ENCODE measurements around the gene OR8S1. TPM values are rescaled to one million over a fixed set of nuclear protein-coding genes. Genes with fewer than 3 reads are reported as not detected.
"Not testable (repeated sequence)": the region's sequence is repeated elsewhere in the genome, so short reads cannot be mapped to it uniquely, and the experiment has no call there.

OR8S1 gene
- total RNA-seq, 1 donor = not detected

DNA sequence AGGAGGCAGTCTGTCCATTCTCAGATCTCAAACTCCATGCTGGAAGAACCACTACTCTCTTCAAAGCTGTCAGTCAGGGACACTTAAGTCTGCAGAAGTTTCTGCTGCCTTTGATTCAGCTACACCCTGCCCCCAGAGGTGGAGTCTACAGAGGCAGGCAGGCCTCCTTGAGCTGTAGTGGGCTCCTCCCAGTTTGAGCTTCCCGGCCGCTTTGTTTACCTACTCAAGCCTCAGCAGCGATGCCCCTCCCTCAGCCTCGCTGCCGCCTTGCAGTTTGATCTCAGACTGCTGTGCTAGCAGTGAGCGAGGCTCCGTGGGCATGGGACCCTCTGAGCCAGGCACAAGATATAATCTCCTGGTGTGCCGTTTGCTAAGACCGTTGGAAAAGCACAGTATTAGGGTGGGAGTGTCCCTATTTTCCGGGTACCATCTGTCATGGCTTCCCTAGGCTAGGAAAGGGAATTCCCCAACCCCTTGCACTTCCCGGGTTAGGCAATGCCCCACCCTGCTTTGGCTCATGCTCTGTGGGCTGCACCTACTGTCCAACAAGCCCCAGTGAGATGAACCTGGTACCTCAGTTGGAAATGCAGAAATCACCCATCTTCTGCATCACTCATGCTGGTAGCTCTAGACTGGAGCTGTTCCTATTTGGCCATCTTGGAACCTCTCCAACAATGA lies 28.4 kb downstream of the OR8S1 start:
- DNase-seq (ENCODE audit: low read depth in 2 of 3, low spot score in 2 of 3) = not testable (repeated sequence)

GRCh38 chr12:48556631-48557030 lies 31.2 kb downstream of the OR8S1 start:
- DNase-seq (ENCODE audit: low read depth in 2 of 3, low spot score in 2 of 3) = no peak

- DNase-seq (ENCODE audit: low read depth in 2 of 3, low spot score in 2 of 3) = no peak
Measured at GRCh38 chr12:48557919-48558318, 32.5 kb downstream of the OR8S1 start.

DNA sequence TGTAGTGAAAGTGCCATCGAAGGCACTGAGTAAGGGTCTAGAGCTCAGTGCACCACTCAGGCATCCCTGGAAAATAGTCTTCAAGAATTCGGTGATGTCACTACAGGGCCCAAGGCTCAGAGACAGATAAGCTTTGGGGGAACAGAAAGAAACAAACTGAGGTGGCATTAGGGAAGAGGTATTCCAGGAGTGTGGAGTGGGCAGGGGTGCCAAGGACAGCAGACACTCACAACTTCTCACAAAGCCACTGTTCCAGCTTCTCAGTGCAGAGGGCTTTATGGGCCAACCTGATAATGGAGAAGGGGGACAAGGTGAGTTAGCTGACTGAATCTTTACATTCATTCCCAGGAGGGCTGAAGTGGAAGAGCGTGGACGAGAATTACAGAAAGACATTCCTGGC lies 42.3 kb downstream of the OR8S1 start:
- no peak for DNase-seq (ENCODE audit: low read depth in 2 of 3, low spot score in 2 of 3)

DNA sequence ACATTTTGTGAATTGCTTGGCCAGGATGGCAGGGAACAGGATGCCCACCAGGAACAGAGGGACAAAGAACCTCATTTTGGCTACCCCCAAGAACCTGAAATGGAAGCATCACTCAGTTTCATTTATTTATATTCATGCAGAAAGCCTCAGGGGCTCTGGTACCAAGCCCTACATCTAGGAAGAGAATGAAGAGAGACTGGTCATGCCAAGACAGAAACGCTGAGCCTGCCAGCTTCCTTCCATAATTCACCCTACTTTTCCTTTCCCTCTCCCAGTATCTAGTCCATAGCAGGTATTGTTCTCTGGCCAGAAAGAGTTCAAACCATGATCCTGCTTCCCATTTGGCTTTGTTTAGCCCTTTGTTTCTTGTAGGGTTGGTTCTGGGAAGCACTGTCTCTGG lies 44.5 kb downstream of the OR8S1 start, which contains the start of gene LALBA:
Gene LALBA, minus strand, starts transcription at position 101 of the 400 bp plus-strand sequence. Its CDS starts 26 bp downstream, at position 75.
- DNase-seq (ENCODE audit: low read depth in 2 of 3, low spot score in 2 of 3) = no peak

- DNase-seq (ENCODE audit: low read depth in 2 of 3, low spot score in 2 of 3) = peak in 1 of 3 donors; percentile 13
Measured at GRCh38 chr12:48572326-48572725, 46.9 kb downstream of the OR8S1 start.

Other genes with a start within 250 kb of the OR8S1 start
- 10.8 TPM for gene ZNF641, start 174.7 kb upstream of the OR8S1 start, total RNA-seq
- gene ANP32D, start 53.1 kb upstream of the OR8S1 start, total RNA-seq = not detected
- 0.27 TPM for gene C12orf54, start 43.1 kb upstream of the OR8S1 start, total RNA-seq
- gene LALBA, start 44.4 kb downstream of the OR8S1 start, total RNA-seq = not detected
- gene KANSL2, start 156.6 kb downstream of the OR8S1 start, total RNA-seq = 96.9 TPM
- gene CCNT1, start 191.1 kb downstream of the OR8S1 start, total RNA-seq = 36.9 TPM